HepG2 (cell line): ENCODE results near the gene FREM3.

Experiments used
- CHD2 ChIP-seq: IDR thresholded peaks from 2 replicates; pipeline ENCODE4 v1.6.1; 2011; ENCODE audit warnings: low read depth, low read length, improper control_type of control experiment
- HES4 ChIP-seq: sonication (generic); formaldehyde crosslinking; IDR thresholded peaks from 2 replicates; pipeline ENCODE4 v1.9.0; 2021; ENCODE audit warnings: mild to moderate bottlenecking, missing genetic modification reagents, borderline replicate concordance
- MAFK ChIP-seq, 2 experiments: IDR thresholded peaks in 1 of 2; conservative IDR thresholded peaks in 1 of 2; 2 replicates each; pipeline ENCODE4 v1.6.1; 2011; ENCODE audit warnings: improper control_type of control experiment in 2 of 2, low read length in 2 of 2
- ZNF552 ChIP-seq: sonication (generic); formaldehyde crosslinking; IDR thresholded peaks from 2 replicates; pipeline ENCODE4 v1.9.0; 2022; ENCODE audit warnings: missing genetic modification reagents, mild to moderate bottlenecking, borderline replicate concordance

DNA sequence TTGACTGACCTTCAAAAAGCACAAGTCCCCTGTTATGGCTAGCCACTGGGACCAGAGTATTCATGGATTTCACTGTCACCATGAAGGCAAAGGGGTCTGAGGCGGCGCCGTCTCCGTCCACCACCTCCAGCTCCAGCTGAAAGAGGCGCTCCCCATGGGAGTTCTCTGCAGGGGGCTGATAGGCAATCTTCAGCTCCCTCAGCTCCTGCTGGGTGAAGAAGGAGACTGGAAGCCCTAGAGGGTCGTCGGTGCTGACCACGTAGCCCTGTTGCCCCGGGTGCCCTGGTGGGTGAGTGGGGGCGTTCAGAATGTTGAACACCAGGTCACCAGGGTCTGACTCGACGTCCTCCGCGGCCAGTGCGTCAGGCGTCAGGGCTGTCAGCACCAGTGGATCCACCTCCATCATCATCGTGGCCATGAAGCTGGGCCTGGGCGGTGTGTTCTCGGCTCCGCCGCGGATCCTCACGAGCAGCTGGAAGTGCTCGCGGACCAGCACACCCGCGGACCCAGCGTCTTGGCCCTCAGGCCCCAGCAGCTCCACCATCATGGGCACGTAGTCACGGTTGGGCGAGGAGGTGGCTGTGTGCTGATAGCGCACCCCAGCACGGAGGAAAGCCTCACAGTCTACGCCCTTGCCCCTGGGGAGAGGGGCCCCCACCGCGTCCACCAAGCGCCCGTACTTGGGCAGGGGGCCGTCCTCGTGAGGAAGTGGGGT, 987 bp downstream of the FREM3 start:
- TF ChIP-seq HES4 (CRISPR knock-in tag) (no peak), CHD2 (no peak), MAFK (conservative IDR thresholded peaks at IDR 0.05 in 1 of 2, IDR thresholded peaks at IDR 0.05 in 1 of 2; ENCODE audit: low read length in 2 of 2) (no peak), ZNF552 (CRISPR knock-in tag) (no peak)
